Ovary (tissue), 3 donors: ENCODE data around the gene KCNC2.

ENCODE experiments used
- EP300 ChIP-seq: sonication (generic); formaldehyde crosslinking; IDR thresholded peaks from one replicate; pipeline ENCODE4 v1.6.1; 2017; ENCODE audit warnings: antibody characterized with exemption
- TF ChIP-seq, protein P1 (sequence below), 3 donors: fragments of 450-650 bp in 2 of 3; fragments of 200-600 bp in 1 of 3; IDR thresholded peaks; one replicate each; pipeline versions ENCODE4 v1.5.1 to v1.8.0; 2016 to 2022; ENCODE audit warnings: antibody characterized with exemption in 3 of 3, mild to moderate bottlenecking in 1 of 3
- donor health status: DM: no; HTN: no; CAD: no.

DNA sequence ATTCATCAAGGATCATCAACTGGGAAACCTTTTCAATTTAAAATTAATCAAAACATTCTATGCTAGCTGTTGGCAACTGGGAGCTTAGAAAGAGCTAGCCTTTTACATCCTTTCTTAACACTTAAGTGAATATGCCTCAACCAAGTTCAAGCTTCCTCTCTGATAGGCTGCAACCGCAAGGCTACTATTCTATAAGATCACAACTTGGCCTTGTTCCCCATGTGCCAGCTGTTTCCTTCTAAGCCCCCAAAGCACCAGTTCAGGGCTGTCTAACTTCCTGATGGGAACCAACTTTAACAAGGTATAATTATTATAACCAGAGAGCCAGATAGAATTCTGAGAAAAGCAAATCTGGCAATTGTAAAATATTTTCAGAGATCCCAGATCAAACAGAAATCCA lies 37.0 kb downstream of the KCNC2 start:
- no peak for TF ChIP-seq EP300
- TF ChIP-seq, protein P1, sequence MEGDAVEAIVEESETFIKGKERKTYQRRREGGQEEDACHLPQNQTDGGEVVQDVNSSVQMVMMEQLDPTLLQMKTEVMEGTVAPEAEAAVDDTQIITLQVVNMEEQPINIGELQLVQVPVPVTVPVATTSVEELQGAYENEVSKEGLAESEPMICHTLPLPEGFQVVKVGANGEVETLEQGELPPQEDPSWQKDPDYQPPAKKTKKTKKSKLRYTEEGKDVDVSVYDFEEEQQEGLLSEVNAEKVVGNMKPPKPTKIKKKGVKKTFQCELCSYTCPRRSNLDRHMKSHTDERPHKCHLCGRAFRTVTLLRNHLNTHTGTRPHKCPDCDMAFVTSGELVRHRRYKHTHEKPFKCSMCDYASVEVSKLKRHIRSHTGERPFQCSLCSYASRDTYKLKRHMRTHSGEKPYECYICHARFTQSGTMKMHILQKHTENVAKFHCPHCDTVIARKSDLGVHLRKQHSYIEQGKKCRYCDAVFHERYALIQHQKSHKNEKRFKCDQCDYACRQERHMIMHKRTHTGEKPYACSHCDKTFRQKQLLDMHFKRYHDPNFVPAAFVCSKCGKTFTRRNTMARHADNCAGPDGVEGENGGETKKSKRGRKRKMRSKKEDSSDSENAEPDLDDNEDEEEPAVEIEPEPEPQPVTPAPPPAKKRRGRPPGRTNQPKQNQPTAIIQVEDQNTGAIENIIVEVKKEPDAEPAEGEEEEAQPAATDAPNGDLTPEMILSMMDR (IDR thresholded peaks at IDR 0.05) = no peak
